Sigmoid colon (tissue), 7 donors: ENCODE measurements around the gene GTF3C1. TPM values are rescaled to one million over a fixed set of nuclear protein-coding genes. Genes with fewer than 3 reads are reported as not detected.

Experiments
- DNase-seq: peaks from one replicate; pipeline ENCODE4 v3.0.0-alpha.2; 2019
- H3K27ac ChIP-seq, 4 donors: fragments of 200-600 bp; sonication (generic); one replicate each; pipeline ENCODE4 v1.5.1; 2016 to 2019; ENCODE audit warnings: mild to moderate bottlenecking in 1 of 4
- H3K27me3 ChIP-seq, 3 donors: fragments of 200-600 bp; sonication (generic); one replicate each; pipeline ENCODE4 v1.5.1; 2019; ENCODE audit warnings: mild to moderate bottlenecking in 1 of 3
- H3K36me3 ChIP-seq, 4 donors: fragments of 200-600 bp; sonication (generic); one replicate each; pipeline ENCODE4 v1.5.1; 2016 to 2019
- H3K4me1 ChIP-seq, 4 donors: fragments of 200-600 bp; sonication (generic); one replicate each; pipeline ENCODE4 v1.5.1; 2017 to 2019
- H3K4me3 ChIP-seq, 4 donors: fragments of 200-600 bp; sonication (generic); one replicate each; pipeline ENCODE4 v1.5.1; 2017 to 2019; ENCODE audit warnings: mild to moderate bottlenecking in 2 of 4, moderate library complexity in 1 of 4
- H3K9me3 ChIP-seq, 4 donors: fragments of 200-600 bp in 3 of 4; sonication (generic) in 3 of 4; one replicate each; pipeline versions ENCODE4 v1.5.1 to v1.6.1; 2013 to 2019
- EP300 ChIP-seq, 4 donors: sonication (generic); formaldehyde crosslinking; IDR thresholded peaks; one replicate each; pipeline ENCODE4 v1.6.1; 2017; ENCODE audit warnings: antibody characterized with exemption in 4 of 4
- POLR2A ChIP-seq, 2 donors: fragments of 450-650 bp; IDR thresholded peaks; one replicate each; pipeline ENCODE4 v1.6.1; 2016; ENCODE audit warnings: antibody characterized with exemption in 2 of 2, mild to moderate bottlenecking in 2 of 2, moderate library complexity in 2 of 2
- POLR2AphosphoS5 ChIP-seq, 4 donors: sonication (generic); formaldehyde crosslinking; IDR thresholded peaks; one replicate each; pipeline ENCODE4 v1.6.1; 2017; ENCODE audit warnings: antibody characterized with exemption in 4 of 4
- WGBS, 2 donors: extraction: QIAGEN DNeasy Blood & Tissue Kit; methylation state at CpG; one replicate each; pipeline ENCODE4 v1.1.7; 2013; 5-methylcytosine and 5-hydroxymethylcytosine counted together
- intact Hi-C: fragments of 100-400 bp; cut with DNase I; formaldehyde crosslinking; loops from one replicate; pipeline ENCODE4 v1.15.1; 2023
- polyA plus RNA-seq, 3 donors: library from polyadenylated mRNA; stranded (reverse); fragments of 200-250 nt; gene quantifications; one replicate each; pipeline ENCODE4 v1.2.3, GENCODE V29; 2013
- total RNA-seq, 4 donors: library from RNA; depleted of rRNA; stranded (reverse); fragments of >200 nt; gene quantifications; one replicate each; pipeline ENCODE4 v1.1.0, GENCODE V29; 2016
- TF ChIP-seq, protein P1 (sequence below), 4 experiments: fragments of 450-650 bp in 3 of 4; fragments of 200-600 bp in 1 of 4; IDR thresholded peaks; one replicate each; pipeline ENCODE4 v1.5.1; 2016 to 2019; ENCODE audit warnings: antibody characterized with exemption in 4 of 4, mild to moderate bottlenecking in 3 of 4, moderate library complexity in 2 of 4
- donor health status: healthy with polysubstance abuse.
- donor health status: Bipolar disorder and iron deficiency.
- donor health status: healthy.

GTF3C1 gene
- total and polyA plus RNA-seq, 7 donors: 9.0 to 74.2 (median 37.5) TPM

DNA sequence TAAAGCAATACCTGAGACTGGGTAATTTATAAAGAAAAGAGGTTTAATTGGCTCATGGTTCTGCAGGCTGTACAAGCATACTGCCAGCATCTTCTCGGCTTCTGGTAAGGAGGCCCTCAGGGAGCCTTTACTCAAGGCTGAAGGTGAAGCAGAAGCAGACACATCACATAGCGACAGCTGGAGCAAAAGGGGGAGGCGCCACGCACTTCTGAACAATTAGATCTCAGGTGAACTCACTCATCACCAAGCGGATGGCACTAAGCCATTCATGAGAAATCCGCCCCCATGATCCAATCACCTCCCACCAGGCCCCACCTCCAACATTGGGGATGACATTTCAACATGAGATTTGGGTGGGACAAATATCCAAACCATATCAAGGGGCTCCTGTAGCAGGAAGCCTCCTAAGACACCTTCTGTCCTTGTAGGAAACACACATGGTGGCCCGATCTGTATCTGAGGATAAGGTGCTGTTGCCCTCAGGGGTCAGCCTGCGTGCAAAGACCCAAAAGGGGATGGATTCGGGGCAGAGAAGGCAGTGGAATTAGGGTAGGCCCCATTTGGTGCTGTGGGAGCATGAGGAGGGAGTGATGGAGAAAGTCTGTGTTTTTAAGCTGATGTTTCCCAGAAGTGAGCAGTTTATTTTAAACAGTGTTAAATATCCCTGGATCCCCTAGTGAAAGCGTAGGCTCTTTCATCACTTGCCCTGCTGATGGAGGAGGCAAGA lies 124.8 kb downstream of the GTF3C1 start:
- intact Hi-C loops: no loop called here
- H3K27me3 ChIP-seq: peaks cover 0 to 12% (median 0%) of the 10 kb centered on the region in 3 donors
- no peaks in the 10 kb centered on the region for H3K36me3 ChIP-seq
- TF ChIP-seq, protein P1, sequence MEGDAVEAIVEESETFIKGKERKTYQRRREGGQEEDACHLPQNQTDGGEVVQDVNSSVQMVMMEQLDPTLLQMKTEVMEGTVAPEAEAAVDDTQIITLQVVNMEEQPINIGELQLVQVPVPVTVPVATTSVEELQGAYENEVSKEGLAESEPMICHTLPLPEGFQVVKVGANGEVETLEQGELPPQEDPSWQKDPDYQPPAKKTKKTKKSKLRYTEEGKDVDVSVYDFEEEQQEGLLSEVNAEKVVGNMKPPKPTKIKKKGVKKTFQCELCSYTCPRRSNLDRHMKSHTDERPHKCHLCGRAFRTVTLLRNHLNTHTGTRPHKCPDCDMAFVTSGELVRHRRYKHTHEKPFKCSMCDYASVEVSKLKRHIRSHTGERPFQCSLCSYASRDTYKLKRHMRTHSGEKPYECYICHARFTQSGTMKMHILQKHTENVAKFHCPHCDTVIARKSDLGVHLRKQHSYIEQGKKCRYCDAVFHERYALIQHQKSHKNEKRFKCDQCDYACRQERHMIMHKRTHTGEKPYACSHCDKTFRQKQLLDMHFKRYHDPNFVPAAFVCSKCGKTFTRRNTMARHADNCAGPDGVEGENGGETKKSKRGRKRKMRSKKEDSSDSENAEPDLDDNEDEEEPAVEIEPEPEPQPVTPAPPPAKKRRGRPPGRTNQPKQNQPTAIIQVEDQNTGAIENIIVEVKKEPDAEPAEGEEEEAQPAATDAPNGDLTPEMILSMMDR (IDR thresholded peaks at IDR 0.05): no peak
- TF ChIP-seq POLR2A (IDR thresholded peaks at IDR 0.05) (no peak), EP300 (IDR thresholded peaks at IDR 0.05) (no peak), POLR2AphosphoS5 (IDR thresholded peaks at IDR 0.05) (no peak)
- H3K9me3 ChIP-seq: peaks cover 0 to 6% (median 3%) of the 10 kb centered on the region in 4 donors
- DNase-seq: peak; percentile 24
- H3K4me3 ChIP-seq: no peak overlapping the region
- H3K27ac ChIP-seq: no peak overlapping the region
- H3K4me1 ChIP-seq: no peaks in the 10 kb centered on the region
- 91 to 92% methylated on average over 10 of the region's 10 CpGs for WGBS, 2 donors

DNA sequence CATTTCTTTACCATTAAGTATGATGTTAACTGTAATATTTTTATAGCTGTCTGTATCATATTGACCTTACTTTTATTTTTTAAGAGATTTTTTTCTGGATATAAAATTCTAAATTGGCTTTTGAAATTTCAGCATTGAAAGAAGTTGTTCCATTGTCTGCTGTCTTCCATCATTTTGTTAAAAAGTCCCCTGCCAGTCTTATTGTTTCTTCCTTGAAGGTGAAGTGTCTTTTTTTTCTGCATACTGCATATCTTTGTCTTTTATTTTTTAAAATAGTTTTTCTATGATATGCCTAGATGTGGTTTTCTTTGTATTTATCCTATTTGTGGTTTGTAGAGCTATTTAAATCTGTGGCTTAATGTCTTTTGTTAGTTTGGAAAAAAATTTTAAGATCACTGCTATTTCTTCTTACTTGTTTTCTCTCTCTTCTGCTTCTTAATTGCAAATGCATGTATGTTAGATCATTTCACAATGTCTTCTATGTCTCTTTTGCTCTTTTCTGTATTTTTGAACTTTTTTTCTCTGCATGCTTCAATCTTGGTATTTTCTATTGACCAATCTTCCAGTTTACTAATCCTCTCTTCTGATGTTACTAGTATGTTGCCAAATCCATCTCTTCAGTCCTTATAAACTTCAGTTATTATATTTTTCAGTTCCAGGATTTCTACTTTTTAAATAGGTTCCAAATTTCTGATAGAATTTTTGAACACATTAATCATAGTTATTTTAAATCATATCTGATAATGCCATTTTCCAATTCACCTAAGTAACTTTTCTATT lies 127.6 kb downstream of the GTF3C1 start:
- TF ChIP-seq EP300 (IDR thresholded peaks at IDR 0.05) (no peak), POLR2A (IDR thresholded peaks at IDR 0.05) (no peak), POLR2AphosphoS5 (IDR thresholded peaks at IDR 0.05) (no peak)
- TF ChIP-seq, protein P1 (IDR thresholded peaks at IDR 0.05): no peak
- DNase-seq: no peak
- H3K4me1 ChIP-seq: no peaks in the 10 kb centered on the region
- peaks cover 0 to 6% (median 3%) of the 10 kb centered on the region in 4 donors for H3K9me3 ChIP-seq
- H3K27me3 ChIP-seq: peaks cover 0 to 3% (median 0%) of the 10 kb centered on the region in 3 donors
- intact Hi-C loops: no loop called here
- H3K36me3 ChIP-seq: no peaks in the 10 kb centered on the region
- no peak overlapping the region for H3K27ac ChIP-seq
- no peak overlapping the region for H3K4me3 ChIP-seq

DNA sequence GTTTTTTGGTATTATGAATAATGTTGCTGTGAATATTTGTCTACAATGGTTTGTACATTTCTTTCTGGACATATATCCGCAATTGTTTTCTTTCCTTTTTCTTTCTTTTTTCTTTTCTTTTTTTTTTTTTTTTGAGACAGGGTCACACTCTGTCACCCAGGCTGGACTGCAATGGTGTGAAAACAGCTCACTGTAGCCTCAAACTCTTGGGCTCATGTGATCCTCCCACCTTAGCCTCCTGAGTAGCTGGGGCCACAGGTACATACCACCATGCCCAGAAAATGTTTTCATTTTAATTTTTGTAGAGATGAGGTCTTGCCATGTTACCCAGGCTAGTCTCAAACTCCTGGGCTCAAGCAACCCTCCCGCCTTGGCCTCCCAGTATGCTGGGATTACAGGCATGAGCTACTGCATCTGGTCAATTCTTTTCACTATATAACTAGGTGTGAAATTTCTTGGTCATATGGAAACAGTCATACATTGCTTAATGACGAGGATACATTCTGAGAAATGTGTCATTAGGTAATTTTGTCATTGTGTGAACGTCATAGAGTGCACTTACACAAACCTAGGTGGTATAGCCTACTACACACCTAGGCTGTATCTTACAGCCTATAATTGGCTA lies 132.6 kb downstream of the GTF3C1 start:
- peak; percentile 9 for DNase-seq

DNA sequence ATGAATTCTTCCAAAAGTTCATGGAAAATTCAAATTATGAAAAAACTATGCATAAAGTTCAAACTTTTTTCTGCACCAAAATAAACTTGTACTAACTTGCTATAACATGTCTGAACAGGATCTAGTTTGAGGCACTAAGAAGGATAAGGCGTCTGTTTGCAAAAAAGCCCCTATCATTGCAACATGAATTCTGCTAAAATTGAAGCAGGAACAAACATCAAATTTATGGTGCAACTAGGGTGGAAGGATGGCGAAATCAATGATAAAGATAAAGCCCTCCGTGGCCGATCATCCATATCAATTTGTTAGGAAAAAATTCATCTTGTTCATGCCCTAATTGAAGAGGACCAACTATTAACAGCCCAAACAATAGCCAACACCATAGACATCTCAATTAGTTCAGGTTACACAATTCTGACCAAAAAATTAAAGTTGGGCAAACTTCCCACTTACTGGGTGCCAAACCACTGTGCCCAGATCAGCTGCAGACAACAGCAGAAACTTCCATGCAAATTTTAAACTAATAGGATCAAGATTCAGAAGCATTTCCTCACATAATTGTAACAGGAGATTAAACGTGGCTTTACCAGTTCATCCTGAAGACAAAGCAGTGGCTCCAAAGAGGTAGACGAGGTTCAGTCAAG lies 134.8 kb downstream of the GTF3C1 start:
- Histone ChIP-seq H3K27ac (no peak overlapping the region), H3K36me3 (no peaks in the 10 kb centered on the region), H3K27me3 (peaks cover 0 to under 1% (median 0%) of the 10 kb centered on the region in 3 donors), H3K4me3 (no peak overlapping the region), H3K4me1 (no peaks in the 10 kb centered on the region), H3K9me3 (no peaks in the 10 kb centered on the region)
- intact Hi-C loops: no loop called here
- TF ChIP-seq, protein P1 (IDR thresholded peaks at IDR 0.05): no peak
- no peak for TF ChIP-seq EP300 (IDR thresholded peaks at IDR 0.05)
- TF ChIP-seq POLR2AphosphoS5 (IDR thresholded peaks at IDR 0.05): no peak
- no peak for TF ChIP-seq POLR2A (IDR thresholded peaks at IDR 0.05)
- WGBS, 2 donors: 72 to 77% methylated on average over 6 of the region's 6 CpGs
- DNase-seq: no peak

More for the DNA sequence above, 132.6 kb downstream of the GTF3C1 start:
- TF ChIP-seq, protein P1 (IDR thresholded peaks at IDR 0.05): no peak
- TF ChIP-seq POLR2AphosphoS5 (IDR thresholded peaks at IDR 0.05) (no peak), EP300 (IDR thresholded peaks at IDR 0.05) (no peak), POLR2A (IDR thresholded peaks at IDR 0.05) (no peak)
- no peaks in the 10 kb centered on the region for H3K4me1 ChIP-seq
- no peak overlapping the region for H3K4me3 ChIP-seq
- peaks cover 0 to 2% (median under 1%) of the 10 kb centered on the region in 4 donors for H3K9me3 ChIP-seq
- H3K27me3 ChIP-seq: peaks cover 0 to 3% (median 0%) of the 10 kb centered on the region in 3 donors
- no peaks in the 10 kb centered on the region for H3K36me3 ChIP-seq
- no peak overlapping the region for H3K27ac ChIP-seq
- intact Hi-C loops: no loop called here
- 78 to 83% methylated on average over 4 of the region's 4 CpGs for WGBS, 2 donors
